H9 (cell line): ENCODE measurements around the gene CD72. TPM values are rescaled to one million over a fixed set of nuclear protein-coding genes. Genes with fewer than 3 reads are reported as not detected.

Source experiments
- DNase-seq: peaks from one replicate; pipeline ENCODE4 v3.0.0-alpha.2; 2017
- H2AFZ ChIP-seq: one replicate; pipeline ENCODE4 v1.6.1; 2013; ENCODE audit warnings: mild to moderate bottlenecking, low read length, control low read depth, moderate library complexity
- H2AK5ac ChIP-seq: 2 replicates; pipeline ENCODE4 v1.6.1; 2013; ENCODE audit warnings: low read length, control low read depth, mixed read lengths; ENCODE audit not compliant: insufficient read length
- H2BK120ac ChIP-seq: one replicate; pipeline ENCODE4 v1.6.1; 2013; ENCODE audit warnings: low read depth, mild to moderate bottlenecking, low read length, control low read depth, inconsistent platforms; ENCODE audit not compliant: poor library complexity, severe bottlenecking
- H2BK12ac ChIP-seq: 2 replicates; pipeline ENCODE4 v1.6.1; 2013; ENCODE audit warnings: low read length, control low read depth, mixed read lengths, low read depth; ENCODE audit not compliant: insufficient read length
- H2BK15ac ChIP-seq: 2 replicates; pipeline ENCODE4 v1.6.1; 2013; ENCODE audit warnings: low read depth, low read length, control low read depth
- H2BK20ac ChIP-seq: one replicate; pipeline ENCODE4 v1.6.1; 2013; ENCODE audit warnings: low read depth, mild to moderate bottlenecking, low read length, control low read depth, inconsistent platforms; ENCODE audit not compliant: poor library complexity, severe bottlenecking
- H2BK5ac ChIP-seq: 2 replicates; pipeline ENCODE4 v1.6.1; 2013; ENCODE audit warnings: low read length, control low read depth, mixed read lengths; ENCODE audit not compliant: insufficient read length
- H3K14ac ChIP-seq: 2 replicates; pipeline ENCODE4 v1.6.1; 2013; ENCODE audit warnings: low read length, control low read depth; ENCODE audit not compliant: insufficient read depth
- H3K18ac ChIP-seq: 2 replicates; pipeline ENCODE4 v1.6.1; 2013; ENCODE audit warnings: low read depth, mild to moderate bottlenecking, mixed read lengths, low read length, control low read depth; ENCODE audit not compliant: insufficient read length
- H3K23ac ChIP-seq: 2 replicates; pipeline ENCODE4 v1.6.1; 2013; ENCODE audit warnings: low read length, control low read depth, mixed read lengths, low read depth; ENCODE audit not compliant: insufficient read length
- H3K23me2 ChIP-seq: 2 replicates; pipeline ENCODE4 v1.6.1; 2013; ENCODE audit warnings: low read depth, mild to moderate bottlenecking, mixed read lengths, low read length, control low read depth; ENCODE audit not compliant: insufficient read length, poor library complexity, severe bottlenecking
- H3K27ac ChIP-seq: 2 replicates; pipeline ENCODE4 v1.5.1; 2013; ENCODE audit warnings: low read length, control low read depth, mixed read lengths, low read depth; ENCODE audit not compliant: insufficient read length
- H3K27me3 ChIP-seq: 2 replicates; pipeline ENCODE4 v1.6.1; 2013; ENCODE audit warnings: low read length, control low read depth, inconsistent platforms; ENCODE audit not compliant: insufficient read depth
- H3K4ac ChIP-seq: 2 replicates; pipeline ENCODE4 v1.6.1; 2013; ENCODE audit warnings: low read depth, mild to moderate bottlenecking, control low read depth, inconsistent platforms, low read length, moderate library complexity
- H3K4me1 ChIP-seq: 2 replicates; pipeline ENCODE4 v1.6.1; 2013; ENCODE audit warnings: low read length, control low read depth, inconsistent platforms; ENCODE audit not compliant: insufficient read depth
- H3K4me2 ChIP-seq: 2 replicates; pipeline ENCODE4 v1.6.1; 2013; ENCODE audit warnings: low read length, control low read depth, mixed read lengths; ENCODE audit not compliant: insufficient read length, insufficient read depth
- H3K56ac ChIP-seq: 2 replicates; pipeline ENCODE4 v1.6.1; 2013; ENCODE audit warnings: low read depth, mild to moderate bottlenecking, mixed read lengths, low read length, control low read depth; ENCODE audit not compliant: insufficient read length
- H3K79me1 ChIP-seq: 2 replicates; pipeline ENCODE4 v1.6.1; 2013; ENCODE audit warnings: low read depth, mild to moderate bottlenecking, moderate library complexity, low read length, control low read depth, inconsistent platforms; ENCODE audit not compliant: insufficient read depth, poor library complexity, severe bottlenecking
- H3K79me2 ChIP-seq: 2 replicates; pipeline ENCODE4 v1.6.1; 2013; ENCODE audit warnings: low read length, control low read depth, inconsistent platforms; ENCODE audit not compliant: insufficient read depth
- H3K9ac ChIP-seq: 2 replicates; pipeline ENCODE4 v1.6.1; 2013; ENCODE audit warnings: low read length, control low read depth, mixed read lengths; ENCODE audit not compliant: insufficient read length; ENCODE audit errors: extremely low read depth
- H3K9me3 ChIP-seq: one replicate; pipeline ENCODE4 v1.6.1; 2013; ENCODE audit warnings: low read depth, low read length, inconsistent platforms; ENCODE audit not compliant: control insufficient read depth
- H3T11ph ChIP-seq: one replicate; pipeline ENCODE4 v1.6.1; 2013; ENCODE audit warnings: mild to moderate bottlenecking, low read length, control low read depth, inconsistent platforms
- H4K20me1 ChIP-seq: one replicate; pipeline ENCODE4 v1.6.1; 2013; ENCODE audit not compliant: control insufficient read depth, insufficient read length, insufficient read depth
- H4K5ac ChIP-seq: 2 replicates; pipeline ENCODE4 v1.6.1; 2013; ENCODE audit warnings: low read depth, mild to moderate bottlenecking, mixed read lengths, low read length, control low read depth; ENCODE audit not compliant: insufficient read length
- H4K8ac ChIP-seq: replicated peaks from 2 replicates; pipeline ENCODE4 v1.6.1; 2013; ENCODE audit warnings: low read length, control low read depth, mixed read lengths, low read depth; ENCODE audit not compliant: insufficient read length
- H4K91ac ChIP-seq: 2 replicates; pipeline ENCODE4 v1.6.1; 2013; ENCODE audit warnings: low read depth, mild to moderate bottlenecking, moderate library complexity, mixed read lengths, low read length, control low read depth; ENCODE audit not compliant: insufficient read length
- H3K27ac Mint-ChIP-seq, 3 experiments: 2 replicates in 2 of 3; 3 replicates in 1 of 3; pipeline ENCODE4 v1.8.0; 2020 to 2021; ENCODE audit warnings: mixed read lengths in 3 of 3, mild to moderate bottlenecking in 1 of 3, moderate library complexity in 1 of 3
- H3K27me3 Mint-ChIP-seq: 2 replicates; pipeline ENCODE4 v1.8.0; 2021; ENCODE audit warnings: low read depth, mild to moderate bottlenecking, moderate library complexity, mixed read lengths
- H3K36me3 Mint-ChIP-seq, 3 experiments: 2 replicates in 2 of 3; 3 replicates in 1 of 3; pipeline ENCODE4 v1.8.0; 2020 to 2021; ENCODE audit warnings: low read depth in 3 of 3, mixed read lengths in 3 of 3; ENCODE audit not compliant: insufficient read depth in 1 of 3
- H3K4me1 Mint-ChIP-seq, 2 experiments: 2 replicates each; pipeline ENCODE4 v1.8.0; 2020; ENCODE audit warnings: mixed read lengths in 2 of 2
- H3K4me3 Mint-ChIP-seq, 2 experiments: 2 replicates in 1 of 2; 3 replicates in 1 of 2; pipeline ENCODE4 v1.8.0; 2020 to 2021; ENCODE audit warnings: mild to moderate bottlenecking in 2 of 2, mixed read lengths in 2 of 2, moderate library complexity in 1 of 2
- H3K9me3 Mint-ChIP-seq, 2 experiments: 2 replicates in 1 of 2; 3 replicates in 1 of 2; pipeline ENCODE4 v1.8.0; 2020; ENCODE audit warnings: mild to moderate bottlenecking in 2 of 2, mixed read lengths in 2 of 2, moderate library complexity in 1 of 2
- CTCF ChIP-seq: fragments of 200-600 bp; sonication (generic); conservative IDR thresholded peaks from 3 replicates; pipeline ENCODE4 v1.8.0; 2021; ENCODE audit warnings: antibody characterized with exemption, mild to moderate bottlenecking
- WGBS: extraction: QIAGEN DNeasy Blood & Tissue Kit; methylation state at CpG from one replicate; pipeline ENCODE4 v1.1.7; 2013; ENCODE audit warnings: missing lambda C conversion rate, low lambda C conversion rate, mixed read lengths; ENCODE audit not compliant: insufficient read length; ENCODE audit errors: extremely low coverage; 5-methylcytosine and 5-hydroxymethylcytosine counted together
- total RNA-seq: library from RNA; stranded (reverse); gene quantifications from 2 replicates; pipeline ENCODE4 v1.2.1, GENCODE V29; 2021

The CD72 gene
- total RNA-seq, 1 experiment from 2014 or later, result 3.9 TPM

- no peak overlapping the region for H2BK20ac ChIP-seq
- H3K79me2 ChIP-seq, result no peaks in the 10 kb centered on the region
- H2AFZ ChIP-seq, result no peak overlapping the region
- no peaks in the 10 kb centered on the region for H3K27me3 ChIP-seq
- H3K9ac ChIP-seq, result no peak overlapping the region
- H3T11ph ChIP-seq, result no peak overlapping the region
- H3K4me2 ChIP-seq, result no peak overlapping the region
- H4K20me1 ChIP-seq, result no peaks in the 10 kb centered on the region
- H3K4me1 Mint-ChIP-seq, result peaks cover 8 to 12% of the 10 kb centered on the region in 2 experiments
- no peak overlapping the region for H3K56ac ChIP-seq
- DNase-seq, result no peak
- no peaks in the 10 kb centered on the region for H3K27me3 Mint-ChIP-seq
- no peak overlapping the region for H4K91ac ChIP-seq
- no peaks in the 10 kb centered on the region for H3K9me3 ChIP-seq
- H3K23ac ChIP-seq, result no peak overlapping the region
- no peaks in the 10 kb centered on the region for H3K4me1 ChIP-seq
- H2AK5ac ChIP-seq, result no peak overlapping the region
- WGBS, result no CpG with 5 or more reads among the region's 7 CpGs
- H2BK15ac ChIP-seq, result no peak overlapping the region
- H2BK12ac ChIP-seq, result no peak overlapping the region
- no peak overlapping the region for H2BK5ac ChIP-seq
- TF ChIP-seq CTCF, result no peak
- no peak overlapping the region for H2BK120ac ChIP-seq
- no peak overlapping the region for H4K5ac ChIP-seq
- no peaks in the 10 kb centered on the region for H3K79me1 ChIP-seq
- no peak overlapping the region for H3K4ac ChIP-seq
- no peak overlapping the region for H3K27ac Mint-ChIP-seq
- H3K14ac ChIP-seq, result no peak overlapping the region
- H3K4me3 Mint-ChIP-seq, result no peak overlapping the region
- no peak overlapping the region for H4K8ac ChIP-seq
- no peak overlapping the region for H3K27ac ChIP-seq
- H3K9me3 Mint-ChIP-seq, result no peaks in the 10 kb centered on the region
- H3K36me3 Mint-ChIP-seq, result no peaks in the 10 kb centered on the region; a peak in 1 of 7 replicates
- H3K18ac ChIP-seq, result no peak overlapping the region
- no peaks in the 10 kb centered on the region for H3K23me2 ChIP-seq
These were observed 53.6 kb downstream of the CD72 start for GRCh38 chr9:35564658-35565061.
